Vagina (tissue), 2 donors: ENCODE results near the gene KIF26A.

Experiments used
- POLR2A ChIP-seq, 2 donors: fragments of 450-650 bp; IDR thresholded peaks; one replicate each; pipeline ENCODE4 v1.6.1; 2017; ENCODE audit warnings: antibody characterized with exemption in 2 of 2, mild to moderate bottlenecking in 2 of 2, moderate library complexity in 2 of 2
- TF ChIP-seq, protein P1 (sequence below), 3 experiments: fragments of 450-650 bp in 2 of 3; fragments of 200-600 bp in 1 of 3; sonication (generic) in 1 of 3; IDR thresholded peaks; one replicate each; pipeline ENCODE4 v1.5.1; 2017 to 2019; ENCODE audit warnings: antibody characterized with exemption in 3 of 3, mild to moderate bottlenecking in 2 of 3, moderate library complexity in 2 of 3

DNA sequence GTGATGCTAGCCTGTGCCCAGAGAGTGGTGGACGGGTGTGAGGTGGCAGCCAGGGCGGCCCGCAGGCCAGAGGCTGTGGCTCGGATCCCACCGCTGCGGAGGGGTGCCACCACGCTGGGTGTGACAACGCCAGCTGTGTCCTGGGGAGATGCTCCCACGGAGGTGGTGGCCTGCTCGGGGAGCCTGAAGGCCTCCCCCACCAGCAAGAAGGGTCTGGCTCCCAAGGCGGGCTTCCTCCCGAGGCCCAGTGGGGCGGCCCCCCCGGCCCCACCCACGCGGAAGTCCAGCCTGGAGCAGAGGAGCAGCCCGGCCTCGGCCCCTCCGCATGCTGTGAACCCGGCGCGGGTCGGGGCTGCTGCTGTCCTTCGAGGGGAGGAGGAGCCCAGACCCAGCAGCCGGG lies 38.2 kb downstream of the KIF26A start:
- TF ChIP-seq, protein P1, sequence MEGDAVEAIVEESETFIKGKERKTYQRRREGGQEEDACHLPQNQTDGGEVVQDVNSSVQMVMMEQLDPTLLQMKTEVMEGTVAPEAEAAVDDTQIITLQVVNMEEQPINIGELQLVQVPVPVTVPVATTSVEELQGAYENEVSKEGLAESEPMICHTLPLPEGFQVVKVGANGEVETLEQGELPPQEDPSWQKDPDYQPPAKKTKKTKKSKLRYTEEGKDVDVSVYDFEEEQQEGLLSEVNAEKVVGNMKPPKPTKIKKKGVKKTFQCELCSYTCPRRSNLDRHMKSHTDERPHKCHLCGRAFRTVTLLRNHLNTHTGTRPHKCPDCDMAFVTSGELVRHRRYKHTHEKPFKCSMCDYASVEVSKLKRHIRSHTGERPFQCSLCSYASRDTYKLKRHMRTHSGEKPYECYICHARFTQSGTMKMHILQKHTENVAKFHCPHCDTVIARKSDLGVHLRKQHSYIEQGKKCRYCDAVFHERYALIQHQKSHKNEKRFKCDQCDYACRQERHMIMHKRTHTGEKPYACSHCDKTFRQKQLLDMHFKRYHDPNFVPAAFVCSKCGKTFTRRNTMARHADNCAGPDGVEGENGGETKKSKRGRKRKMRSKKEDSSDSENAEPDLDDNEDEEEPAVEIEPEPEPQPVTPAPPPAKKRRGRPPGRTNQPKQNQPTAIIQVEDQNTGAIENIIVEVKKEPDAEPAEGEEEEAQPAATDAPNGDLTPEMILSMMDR (IDR thresholded peaks at IDR 0.05): no peak
- TF ChIP-seq POLR2A (IDR thresholded peaks at IDR 0.05): no peak
